ENCODE data around the gene MUC5AC. TPM values are rescaled to one million over a fixed set of nuclear protein-coding genes. Genes with fewer than 3 reads are reported as not detected.

MUC5AC gene
- total RNA-seq, 2 experiments from 2014 or later, result not detected

DNA sequence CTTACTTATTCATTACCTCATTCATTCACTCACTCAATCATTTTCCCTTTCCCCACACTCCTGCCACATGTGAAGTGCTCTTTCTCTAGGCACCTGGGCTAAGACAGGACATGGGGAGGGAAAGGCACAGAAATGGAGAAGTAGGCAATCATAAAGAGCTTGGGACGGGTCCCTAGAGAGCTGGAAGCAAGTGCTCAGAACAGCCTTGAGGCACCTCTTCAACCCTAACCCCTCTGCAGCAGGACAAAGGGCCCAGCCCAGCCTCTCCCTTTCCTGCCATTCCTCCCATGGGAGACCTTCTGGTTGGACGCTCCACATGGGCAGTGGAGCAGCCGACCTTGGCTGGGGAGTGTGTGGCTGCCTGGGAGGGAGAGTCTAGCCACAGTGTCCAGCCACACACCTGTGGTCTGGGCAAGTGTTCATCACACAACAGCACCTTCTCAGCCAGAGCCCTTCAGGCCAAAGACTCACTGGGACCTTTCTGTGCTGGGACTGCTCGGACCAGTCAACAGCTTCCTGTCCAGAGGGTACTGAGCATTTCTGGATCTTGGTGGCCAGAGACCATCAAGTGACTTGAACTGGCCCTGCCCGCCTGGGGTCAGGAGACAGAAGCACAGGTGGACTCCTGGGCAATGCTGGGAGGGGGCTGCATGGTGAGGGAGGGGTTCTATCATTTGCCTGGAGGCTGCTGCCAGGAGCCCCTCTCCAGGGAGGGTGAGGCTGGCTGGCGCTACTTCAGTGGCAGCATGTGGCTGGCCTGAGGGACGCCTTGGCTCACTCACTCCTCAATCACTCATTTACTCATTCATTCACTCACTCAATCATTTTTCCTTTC is 1.0 kb upstream of the MUC5AC start:
- TF ChIP-seq EZH2phosphoT487 (IDR thresholded peaks at IDR 0.05; ENCODE audit: borderline replicate concordance, low read depth, low read length) (no peak), CTCF (conservative IDR thresholded peaks at IDR 0.05; ENCODE audit: low read length) (no peak)
- DNase-seq (ENCODE audit: low spot score), result no peak
- CTCF ChIA-PET (ENCODE audit: unreplicated experiment), result no interaction called here
- BruUV-seq (replicated peaks), result no TSS peak
- Histone ChIP-seq H3K4me1 (ENCODE audit: insufficient read depth, low read length, poor library complexity, severe bottlenecking) (no peaks in the 10 kb centered on the region), H3K79me2 (ENCODE audit: insufficient read depth, low read depth, low read length) (no peaks in the 10 kb centered on the region), H4K20me1 (ENCODE audit: insufficient read depth, low read length) (no peaks in the 10 kb centered on the region), H3K36me3 (ENCODE audit: insufficient read depth, low read length) (no peaks in the 10 kb centered on the region), H3K9me2 (ENCODE audit: insufficient read depth, low read length) (no peaks in the 10 kb centered on the region), H2AFZ (ENCODE audit: low read length) (no peak overlapping the region), H3K4me3 (ENCODE audit: low read depth, low read length, poor library complexity, severe bottlenecking) (no peak overlapping the region), H3K4me2 (ENCODE audit: low read length) (no peak overlapping the region), H3K9me3 (ENCODE audit: low read length) (peaks cover 7% of the 10 kb centered on the region; the same call in 1 of the 2 replicates), H3K27ac (ENCODE audit: low read depth, low read length, poor library complexity, severe bottlenecking) (no peak overlapping the region)
- intact Hi-C loops (cut with micrococcal nuclease; ENCODE audit: unreplicated experiment), result no loop called here
- POLR2A ChIA-PET, result no interaction called here

DNA sequence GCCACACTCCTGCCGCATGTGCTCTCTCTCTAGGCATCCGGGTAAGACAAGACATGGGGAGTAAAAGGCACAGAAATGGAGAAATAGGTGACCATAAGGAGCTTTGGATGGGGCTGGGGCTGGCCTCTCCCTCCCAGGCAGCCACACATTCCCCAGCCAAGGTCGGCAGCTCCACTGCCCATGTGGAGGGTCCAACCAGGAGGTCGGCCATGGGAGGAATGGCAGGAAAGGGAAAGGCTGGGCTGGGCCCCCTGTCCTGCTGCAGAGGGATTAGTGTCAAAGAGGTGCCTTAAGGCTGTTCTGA is 460 bp upstream of the MUC5AC start:
- CTCF ChIA-PET (ENCODE audit: unreplicated experiment), result no interaction called here
- POLR2A ChIA-PET, result no interaction called here

More for the DNA sequence above, 460 bp upstream of the MUC5AC start:
- intact Hi-C loops (cut with micrococcal nuclease; ENCODE audit: unreplicated experiment), result no loop called here
- H3K4me2 ChIP-seq (ENCODE audit: low read length), result no peak overlapping the region
- BruUV-seq (replicated peaks), result no TSS peak
- peaks cover 7% of the 10 kb centered on the region; the same call in 1 of the 2 replicates for H3K9me3 ChIP-seq (ENCODE audit: low read length)
- no peaks in the 10 kb centered on the region for H3K9me2 ChIP-seq (ENCODE audit: insufficient read depth, low read length)
- no peaks in the 10 kb centered on the region for H3K36me3 ChIP-seq (ENCODE audit: insufficient read depth, low read length)
- no peak overlapping the region for H2AFZ ChIP-seq (ENCODE audit: low read length)
- H3K4me1 ChIP-seq (ENCODE audit: insufficient read depth, low read length, poor library complexity, severe bottlenecking), result no peaks in the 10 kb centered on the region
- no peak overlapping the region for H3K4me3 ChIP-seq (ENCODE audit: low read depth, low read length, poor library complexity, severe bottlenecking)
- H3K27ac ChIP-seq (ENCODE audit: low read depth, low read length, poor library complexity, severe bottlenecking), result no peak overlapping the region
- H4K20me1 ChIP-seq (ENCODE audit: insufficient read depth, low read length), result no peaks in the 10 kb centered on the region
- TF ChIP-seq EZH2phosphoT487 (IDR thresholded peaks at IDR 0.05; ENCODE audit: borderline replicate concordance, low read depth, low read length) (no peak), CTCF (conservative IDR thresholded peaks at IDR 0.05; ENCODE audit: low read length) (no peak)
- DNase-seq (ENCODE audit: low spot score), result no peak
- no peaks in the 10 kb centered on the region for H3K79me2 ChIP-seq (ENCODE audit: insufficient read depth, low read depth, low read length)

Measured in OCI-LY7 (cell line).